Vagina (tissue), 2 donors: ENCODE measurements around the gene NAV2.

Source experiments
- CTCF ChIP-seq, 3 experiments: fragments of 450-650 bp in 2 of 3; fragments of 200-600 bp in 1 of 3; sonication (generic) in 1 of 3; IDR thresholded peaks; one replicate each; pipeline ENCODE4 v1.5.1; 2017 to 2019; ENCODE audit warnings: antibody characterized with exemption in 3 of 3, mild to moderate bottlenecking in 2 of 3, moderate library complexity in 2 of 3
- POLR2A ChIP-seq, 2 donors: fragments of 450-650 bp; IDR thresholded peaks; one replicate each; pipeline ENCODE4 v1.6.1; 2017; ENCODE audit warnings: antibody characterized with exemption in 2 of 2, mild to moderate bottlenecking in 2 of 2, moderate library complexity in 2 of 2
- POLR2AphosphoS5 ChIP-seq, 2 donors: sonication (generic); formaldehyde crosslinking; IDR thresholded peaks; one replicate each; pipeline ENCODE4 v1.9.0; 2017; ENCODE audit warnings: antibody characterized with exemption in 2 of 2, mild to moderate bottlenecking in 2 of 2, low read depth in 1 of 2; ENCODE audit not compliant: insufficient read depth in 1 of 2

GRCh38 chr11:19956228-19956627, 243.6 kb downstream of the NAV2 start:
- TF ChIP-seq CTCF (IDR thresholded peaks at IDR 0.05) (no peak), POLR2A (IDR thresholded peaks at IDR 0.05) (no peak), POLR2AphosphoS5 (IDR thresholded peaks at IDR 0.05; ENCODE audit: insufficient read depth in 1 of 2, low read depth in 1 of 2) (no peak)
